ENCODE measurements around the gene TSR3. TPM values are rescaled to one million over a fixed set of nuclear protein-coding genes. Genes with fewer than 3 reads are reported as not detected.

Gene TSR3
- total RNA-seq, 4 donors from 2014 or later: 42.4 to 78.5 (median 61.9) TPM

- no peak for ATAC-seq (ENCODE audit: low FRiP score)
- TF ChIP-seq CTCF (IDR thresholded peaks at IDR 0.05): no peak
- no peak for DNase-seq (ENCODE audit: low spot score)
Measured at GRCh38 chr16:1311212-1311737, 40.4 kb downstream of the TSR3 start.

GRCh38 chr16:1310832-1311200 lies 40.9 kb downstream of the TSR3 start:
- DNase-seq (ENCODE audit: low spot score): no peak
- TF ChIP-seq CTCF (IDR thresholded peaks at IDR 0.05): no peak
- no peak for ATAC-seq (ENCODE audit: low FRiP score)

- no peak for TF ChIP-seq CTCF (IDR thresholded peaks at IDR 0.05)
- ATAC-seq (ENCODE audit: low FRiP score) (peak; percentile 27), DNase-seq (ENCODE audit: low spot score) (peak; percentile 56)
Measured at GRCh38 chr16:1309888-1310831, 41.5 kb downstream of the TSR3 start.

GRCh38 chr16:1308977-1309885 lies 42.4 kb downstream of the TSR3 start, which contains the start of gene UBE2I:
Gene UBE2I (plus strand): TSS chr16:1309636. CDS start chr16:1314031, 4,395 bp downstream.
- TF ChIP-seq CTCF (IDR thresholded peaks at IDR 0.05): no peak
- DNase-seq (ENCODE audit: low spot score): peak; percentile 92
- ATAC-seq (ENCODE audit: low FRiP score): peak; percentile 88

GRCh38 chr16:1308036-1308976 lies 43.4 kb downstream of the TSR3 start:
- ATAC-seq (ENCODE audit: low FRiP score) (peak; percentile 24), DNase-seq (ENCODE audit: low spot score) (no peak)
- no peak for TF ChIP-seq CTCF (IDR thresholded peaks at IDR 0.05)

- ATAC-seq (ENCODE audit: low FRiP score) (no peak), DNase-seq (ENCODE audit: low spot score) (no peak)
- TF ChIP-seq CTCF (IDR thresholded peaks at IDR 0.05): no peak
Measured at GRCh38 chr16:1306334-1306733, 45.3 kb downstream of the TSR3 start.

Measured in omental fat pad (tissue), 4 donors.